ENCODE data around the gene PGBD1. TPM values are rescaled to one million over a fixed set of nuclear protein-coding genes. Genes with fewer than 3 reads are reported as not detected.

PGBD1 gene
- total RNA-seq, 1 donor from 2014 or later: 3.0 TPM

- Histone ChIP-seq H3K4me3 (no peak overlapping the region), H3K27ac (no peak overlapping the region), H3K36me3 (peaks cover 36 to 45% of the 10 kb centered on the region in 2 donors), H3K9me3 (no peaks in the 10 kb centered on the region), H3K4me1 (no peaks in the 10 kb centered on the region), H3K27me3 (no peaks in the 10 kb centered on the region)
- intact Hi-C loops (cut with DNase I): no loop called here
- TF ChIP-seq CTCF (IDR thresholded peaks at IDR 0.05): no peak
- no peak for DNase-seq (ENCODE audit: low spot score in 2 of 2)
Observed at GRCh38 chr6:28243946-28244345, 37.4 kb upstream of the PGBD1 start.

- intact Hi-C loops (cut with DNase I): no loop called here
- no peak overlapping the region for H3K4me3 ChIP-seq
- no peak for DNase-seq (ENCODE audit: low spot score in 2 of 2)
- H3K36me3 ChIP-seq: peaks cover 36 to 45% of the 10 kb centered on the region in 2 donors
- H3K27ac ChIP-seq: no peak overlapping the region
- H3K9me3 ChIP-seq: no peaks in the 10 kb centered on the region
- TF ChIP-seq CTCF (IDR thresholded peaks at IDR 0.05): no peak
- no peaks in the 10 kb centered on the region for H3K27me3 ChIP-seq
- H3K4me1 ChIP-seq: no peaks in the 10 kb centered on the region
Observed at GRCh38 chr6:28245206-28245941, 36.0 kb upstream of the PGBD1 start.

GRCh38 chr6:28248916-28249315 is 32.5 kb upstream of the PGBD1 start:
- no peaks in the 10 kb centered on the region for H3K9me3 ChIP-seq
- no peaks in the 10 kb centered on the region for H3K27me3 ChIP-seq
- intact Hi-C loops (cut with DNase I): no loop called here
- H3K36me3 ChIP-seq: peaks cover 34 to 43% of the 10 kb centered on the region in 2 donors
- H3K27ac ChIP-seq: no peak overlapping the region
- H3K4me1 ChIP-seq: peaks cover 3 to 13% of the 10 kb centered on the region in 2 donors
- TF ChIP-seq CTCF (IDR thresholded peaks at IDR 0.05): no peak
- no peak overlapping the region for H3K4me3 ChIP-seq
- no peak for DNase-seq (ENCODE audit: low spot score in 2 of 2)

- intact Hi-C loops (cut with DNase I): no loop called here
- Histone ChIP-seq H3K9me3 (no peaks in the 10 kb centered on the region), H3K27me3 (no peaks in the 10 kb centered on the region), H3K4me3 (peak overlapping the region; percentile 72 to 73), H3K4me1 (peaks cover 3 to 13% of the 10 kb centered on the region in 2 donors), H3K27ac (no peak overlapping the region), H3K36me3 (peaks cover 19 to 26% of the 10 kb centered on the region in 2 donors)
- no peak for DNase-seq (ENCODE audit: low spot score in 2 of 2)
- TF ChIP-seq CTCF (IDR thresholded peaks at IDR 0.05): no peak
Observed at GRCh38 chr6:28250747-28251146, 30.6 kb upstream of the PGBD1 start.

- Histone ChIP-seq H3K36me3 (peaks cover 12 to 18% of the 10 kb centered on the region in 2 donors), H3K4me3 (peak overlapping the region; percentile 72 to 73), H3K27me3 (no peaks in the 10 kb centered on the region), H3K9me3 (no peaks in the 10 kb centered on the region), H3K4me1 (peaks cover 3 to 13% of the 10 kb centered on the region in 2 donors), H3K27ac (peak overlapping the region in 1 of 2 donors; percentile 28)
- DNase-seq (ENCODE audit: low spot score in 2 of 2): no peak
- intact Hi-C loops (cut with DNase I): loop anchor here (1.0 kb wide), 2 partner anchors 26 to 105 kb away; partner anchors contain the start of gene ZSCAN9
- no peak for TF ChIP-seq CTCF (IDR thresholded peaks at IDR 0.05)
Observed at GRCh38 chr6:28251661-28252008, 29.7 kb upstream of the PGBD1 start.

Measured in ascending aorta (tissue), 2 donors.